ENCODE measurements around the gene CCDC182.

CCDC182 gene

GRCh38 chr17:57699751-57700219, 45.3 kb downstream of the CCDC182 start:
- TF ChIP-seq CTCF (conservative IDR thresholded peaks at IDR 0.05; ENCODE audit: control insufficient read depth, insufficient read depth, low read depth, low read length), result no peak
- H3K4me3 ChIP-seq (ENCODE audit: control insufficient read depth, low read depth, low read length), result no peak overlapping the region
- peak; percentile 44 for DNase-seq (ENCODE audit: low read depth)

GRCh38 chr17:57697891-57698711, 47.0 kb downstream of the CCDC182 start:
- H3K4me3 ChIP-seq (ENCODE audit: control insufficient read depth, low read depth, low read length), result no peak overlapping the region
- DNase-seq (ENCODE audit: low read depth), result no peak
- no peak for TF ChIP-seq CTCF (conservative IDR thresholded peaks at IDR 0.05; ENCODE audit: control insufficient read depth, insufficient read depth, low read depth, low read length)

GRCh38 chr17:57697197-57697596, 47.9 kb downstream of the CCDC182 start:
- TF ChIP-seq CTCF (conservative IDR thresholded peaks at IDR 0.05; ENCODE audit: control insufficient read depth, insufficient read depth, low read depth, low read length), result no peak
- no peak for DNase-seq (ENCODE audit: low read depth)
- no peak overlapping the region for H3K4me3 ChIP-seq (ENCODE audit: control insufficient read depth, low read depth, low read length)

- TF ChIP-seq CTCF (conservative IDR thresholded peaks at IDR 0.05; ENCODE audit: control insufficient read depth, insufficient read depth, low read depth, low read length), result no peak
- no peak for DNase-seq (ENCODE audit: low read depth)
- H3K4me3 ChIP-seq (ENCODE audit: control insufficient read depth, low read depth, low read length), result no peak overlapping the region
These were observed 49.0 kb downstream of the CCDC182 start for GRCh38 chr17:57696050-57696449.
